ENCODE data around the gene RIPOR3. TPM values are rescaled to one million over a fixed set of nuclear protein-coding genes. Genes with fewer than 3 reads are reported as not detected.
A peak's percentile ranks its signal among the peaks of the same experiment; 100 is the strongest.
"Not testable (repeated sequence)": the region's sequence is repeated elsewhere in the genome, so short reads cannot be mapped to it uniquely, and the experiment has no call there.

RIPOR3 gene
- total and polyA plus RNA-seq, 9 donors: 3.8 to 9.7 (median 5.8) TPM

GRCh38 chr20:50624351-50625016 is 66.9 kb downstream of the RIPOR3 start:
- H3K27ac ChIP-seq (ENCODE audit: low read length): no peak overlapping the region
- H3K4me1 ChIP-seq (ENCODE audit: control insufficient read depth, insufficient read depth, low read length): peaks cover 32% of the 10 kb centered on the region
- no peak overlapping the region for H3K4me3 ChIP-seq (ENCODE audit: low read length)
- H3K27me3 ChIP-seq (ENCODE audit: control insufficient read depth, insufficient read depth, low read length): no peaks in the 10 kb centered on the region
- H3K9me3 ChIP-seq (replicated peaks; ENCODE audit: control insufficient read depth, low read depth, low read length): peaks cover 9% of the 10 kb centered on the region
- 73% methylated on average over 17 of the region's 18 CpGs for WGBS (ENCODE audit: insufficient coverage)
- H3K36me3 ChIP-seq (ENCODE audit: control insufficient read depth, insufficient read depth, low read length): no peaks in the 10 kb centered on the region
- no peak for DNase-seq

- H3K4me3 ChIP-seq (ENCODE audit: low read length): no peak overlapping the region
- 92% methylated on average over 3 of the region's 4 CpGs for WGBS (ENCODE audit: insufficient coverage)
- H3K27ac ChIP-seq (ENCODE audit: low read length): no peak overlapping the region
- H3K36me3 ChIP-seq (ENCODE audit: control insufficient read depth, insufficient read depth, low read length): no peaks in the 10 kb centered on the region
- no peak for DNase-seq
- no peaks in the 10 kb centered on the region for H3K27me3 ChIP-seq (ENCODE audit: control insufficient read depth, insufficient read depth, low read length)
- peaks cover 9% of the 10 kb centered on the region for H3K4me1 ChIP-seq (ENCODE audit: control insufficient read depth, insufficient read depth, low read length)
- H3K9me3 ChIP-seq (replicated peaks; ENCODE audit: control insufficient read depth, low read depth, low read length): peaks cover 9% of the 10 kb centered on the region
Measured at GRCh38 chr20:50621068-50621665, 70.2 kb downstream of the RIPOR3 start.

DNA sequence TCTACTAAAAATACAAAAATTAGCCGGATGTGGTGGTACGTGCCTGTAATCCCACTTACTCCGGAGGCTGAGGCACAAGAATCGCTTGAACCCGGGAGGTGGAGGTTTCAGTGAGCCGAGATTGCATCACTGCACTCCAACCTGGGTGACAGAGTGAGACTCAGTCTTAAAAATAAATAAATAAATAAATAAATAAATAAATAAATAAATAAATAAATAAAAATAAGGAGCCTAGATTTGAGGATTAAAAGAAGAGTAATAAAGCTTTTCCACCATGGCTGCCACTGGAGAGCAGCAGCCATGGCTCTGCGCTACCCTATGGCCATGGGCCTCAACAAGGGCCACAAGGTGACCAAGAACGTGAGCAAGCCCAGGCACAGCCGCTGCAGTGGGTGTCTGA is 70.9 kb downstream of the RIPOR3 start:
- 100% methylated on average over 3 of the region's 9 CpGs for WGBS (ENCODE audit: insufficient coverage)
- not testable (repeated sequence) for H3K27me3 ChIP-seq (ENCODE audit: control insufficient read depth, insufficient read depth, low read length); H3K36me3 ChIP-seq (ENCODE audit: control insufficient read depth, insufficient read depth, low read length); DNase-seq; H3K4me1 ChIP-seq (ENCODE audit: control insufficient read depth, insufficient read depth, low read length); H3K4me3 ChIP-seq (ENCODE audit: low read length); H3K27ac ChIP-seq (ENCODE audit: low read length); H3K9me3 ChIP-seq (replicated peaks; ENCODE audit: control insufficient read depth, low read depth, low read length)

- WGBS (ENCODE audit: insufficient coverage): 100% methylated on average over 1 of the region's 1 CpG
- H3K9me3 ChIP-seq (replicated peaks; ENCODE audit: control insufficient read depth, low read depth, low read length): peaks cover 9% of the 10 kb centered on the region
- no peaks in the 10 kb centered on the region for H3K36me3 ChIP-seq (ENCODE audit: control insufficient read depth, insufficient read depth, low read length)
- H3K4me1 ChIP-seq (ENCODE audit: control insufficient read depth, insufficient read depth, low read length): no peaks in the 10 kb centered on the region
- H3K4me3 ChIP-seq (ENCODE audit: low read length): no peak overlapping the region
- H3K27ac ChIP-seq (ENCODE audit: low read length): no peak overlapping the region
- DNase-seq: no peak
- no peaks in the 10 kb centered on the region for H3K27me3 ChIP-seq (ENCODE audit: control insufficient read depth, insufficient read depth, low read length)
Measured at GRCh38 chr20:50618537-50618936, 72.8 kb downstream of the RIPOR3 start.

DNA sequence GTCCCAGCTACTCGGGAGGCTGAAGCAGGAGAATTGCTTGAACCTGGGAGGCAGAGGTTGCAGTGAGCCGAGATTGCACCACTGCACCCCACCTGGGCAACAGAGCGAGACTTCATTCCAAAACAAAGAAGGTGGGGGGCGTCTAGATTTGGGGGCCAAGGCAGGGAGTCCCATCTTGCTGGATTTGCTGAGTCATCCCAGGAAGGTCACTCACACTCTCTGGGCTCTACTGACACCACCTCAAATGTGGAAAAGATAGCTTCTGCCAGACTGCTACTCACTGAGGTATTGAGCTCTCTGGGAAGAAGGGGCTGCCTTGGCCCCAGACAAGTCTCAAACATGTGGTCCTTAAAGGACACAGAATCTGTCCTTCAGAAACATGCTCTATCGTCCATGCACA is 74.3 kb downstream of the RIPOR3 start:
- H3K27me3 ChIP-seq (ENCODE audit: control insufficient read depth, insufficient read depth, low read length): no peaks in the 10 kb centered on the region
- H3K4me1 ChIP-seq (ENCODE audit: control insufficient read depth, insufficient read depth, low read length): no peaks in the 10 kb centered on the region
- 95% methylated on average over 4 of the region's 5 CpGs for WGBS (ENCODE audit: insufficient coverage)
- H3K4me3 ChIP-seq (ENCODE audit: low read length): no peak overlapping the region
- DNase-seq: no peak
- no peak overlapping the region for H3K27ac ChIP-seq (ENCODE audit: low read length)
- H3K36me3 ChIP-seq (ENCODE audit: control insufficient read depth, insufficient read depth, low read length): no peaks in the 10 kb centered on the region
- H3K9me3 ChIP-seq (replicated peaks; ENCODE audit: control insufficient read depth, low read depth, low read length): peaks cover 9% of the 10 kb centered on the region

GRCh38 chr20:50615407-50615806 is 75.9 kb downstream of the RIPOR3 start:
- Histone ChIP-seq H3K4me3 (ENCODE audit: low read length) (no peak overlapping the region), H3K27me3 (ENCODE audit: control insufficient read depth, insufficient read depth, low read length) (no peaks in the 10 kb centered on the region), H3K27ac (ENCODE audit: low read length) (no peak overlapping the region), H3K9me3 (replicated peaks; ENCODE audit: control insufficient read depth, low read depth, low read length) (no peaks in the 10 kb centered on the region), H3K36me3 (ENCODE audit: control insufficient read depth, insufficient read depth, low read length) (no peaks in the 10 kb centered on the region), H3K4me1 (ENCODE audit: control insufficient read depth, insufficient read depth, low read length) (no peaks in the 10 kb centered on the region)
- WGBS (ENCODE audit: insufficient coverage): 100% methylated on average over 5 of the region's 6 CpGs
- DNase-seq: no peak

- H3K27me3 ChIP-seq (ENCODE audit: control insufficient read depth, insufficient read depth, low read length): no peaks in the 10 kb centered on the region
- no peaks in the 10 kb centered on the region for H3K9me3 ChIP-seq (replicated peaks; ENCODE audit: control insufficient read depth, low read depth, low read length)
- H3K4me3 ChIP-seq (ENCODE audit: low read length): no peak overlapping the region
- H3K36me3 ChIP-seq (ENCODE audit: control insufficient read depth, insufficient read depth, low read length): no peaks in the 10 kb centered on the region
- no peaks in the 10 kb centered on the region for H3K4me1 ChIP-seq (ENCODE audit: control insufficient read depth, insufficient read depth, low read length)
- DNase-seq: no peak
- 93% methylated on average over 10 of the region's 15 CpGs for WGBS (ENCODE audit: insufficient coverage)
- H3K27ac ChIP-seq (ENCODE audit: low read length): no peak overlapping the region
Measured at GRCh38 chr20:50613438-50614169, 77.7 kb downstream of the RIPOR3 start.

GRCh38 chr20:50611128-50611810 is 80.1 kb downstream of the RIPOR3 start:
- no peak overlapping the region for H3K4me3 ChIP-seq (ENCODE audit: low read length)
- no peak overlapping the region for H3K27ac ChIP-seq (ENCODE audit: low read length)
- H3K4me1 ChIP-seq (ENCODE audit: control insufficient read depth, insufficient read depth, low read length): no peaks in the 10 kb centered on the region
- H3K27me3 ChIP-seq (ENCODE audit: control insufficient read depth, insufficient read depth, low read length): no peaks in the 10 kb centered on the region
- 50% methylated on average over 8 of the region's 15 CpGs for WGBS (ENCODE audit: insufficient coverage)
- H3K36me3 ChIP-seq (ENCODE audit: control insufficient read depth, insufficient read depth, low read length): no peaks in the 10 kb centered on the region
- DNase-seq: peak; percentile 38
- no peaks in the 10 kb centered on the region for H3K9me3 ChIP-seq (replicated peaks; ENCODE audit: control insufficient read depth, low read depth, low read length)

GRCh38 chr20:50610212-50610718 is 81.1 kb downstream of the RIPOR3 start:
- DNase-seq: no peak
- no peaks in the 10 kb centered on the region for H3K36me3 ChIP-seq (ENCODE audit: control insufficient read depth, insufficient read depth, low read length)
- WGBS (ENCODE audit: insufficient coverage): 43% methylated on average over 3 of the region's 4 CpGs
- no peak overlapping the region for H3K4me3 ChIP-seq (ENCODE audit: low read length)
- no peaks in the 10 kb centered on the region for H3K27me3 ChIP-seq (ENCODE audit: control insufficient read depth, insufficient read depth, low read length)
- no peaks in the 10 kb centered on the region for H3K9me3 ChIP-seq (replicated peaks; ENCODE audit: control insufficient read depth, low read depth, low read length)
- H3K27ac ChIP-seq (ENCODE audit: low read length): no peak overlapping the region
- no peaks in the 10 kb centered on the region for H3K4me1 ChIP-seq (ENCODE audit: control insufficient read depth, insufficient read depth, low read length)

DNA sequence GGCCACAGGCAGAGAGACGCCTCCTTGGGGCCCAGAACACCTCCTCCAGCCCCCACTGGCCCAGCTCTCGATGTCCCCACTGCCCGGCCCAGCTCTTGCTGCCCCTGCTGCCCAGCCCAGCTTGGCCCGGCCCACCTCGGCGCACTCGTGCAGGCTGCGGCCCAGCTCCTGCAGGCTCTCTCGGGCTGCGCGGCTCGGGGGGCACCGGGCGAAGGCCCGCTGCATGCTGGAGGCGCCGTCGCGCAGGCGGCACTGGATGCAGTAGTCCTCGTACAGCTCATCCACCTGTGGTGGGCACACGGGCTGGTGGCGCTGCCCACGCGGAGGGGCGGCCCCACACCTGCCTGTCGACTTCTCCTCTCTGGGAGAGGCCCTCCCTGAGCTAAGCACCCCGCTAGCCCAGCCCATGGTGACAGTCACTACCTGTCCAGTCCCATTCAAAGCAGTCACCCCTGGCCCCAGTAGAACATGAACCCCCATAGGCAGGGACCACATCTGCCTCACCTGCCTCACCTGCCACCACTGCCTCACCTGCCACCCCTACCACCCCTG is 81.8 kb downstream of the RIPOR3 start:
- H3K27me3 ChIP-seq (ENCODE audit: control insufficient read depth, insufficient read depth, low read length): no peaks in the 10 kb centered on the region
- no peaks in the 10 kb centered on the region for H3K9me3 ChIP-seq (replicated peaks; ENCODE audit: control insufficient read depth, low read depth, low read length)
- H3K4me1 ChIP-seq (ENCODE audit: control insufficient read depth, insufficient read depth, low read length): no peaks in the 10 kb centered on the region
- no peak for DNase-seq
- H3K36me3 ChIP-seq (ENCODE audit: control insufficient read depth, insufficient read depth, low read length): no peaks in the 10 kb centered on the region
- no peak overlapping the region for H3K4me3 ChIP-seq (ENCODE audit: low read length)
- no peak overlapping the region for H3K27ac ChIP-seq (ENCODE audit: low read length)
- 89% methylated on average over 28 of the region's 28 CpGs for WGBS (ENCODE audit: insufficient coverage)

Data from muscle of leg (tissue), 11 donors.